ENCODE measurements around the gene RETN. TPM values are rescaled to one million over a fixed set of nuclear protein-coding genes. Genes with fewer than 3 reads are reported as not detected.
"Not testable (repeated sequence)": the region's sequence is repeated elsewhere in the genome, so short reads cannot be mapped to it uniquely, and the experiment has no call there.

Gene RETN
- total and polyA plus RNA-seq, 8 donors, result 6.2 to 41.4 (median 9.6) TPM; not detected in 5

- peaks cover 0 to 65% (median 9%) of the 10 kb centered on the region in 3 donors for H3K27me3 ChIP-seq
- intact Hi-C loops (cut with DNase I; ENCODE audit: low total_unique reads), result no loop called here
- 94 to 96% (median 95%) methylated on average over 11 of the region's 11 CpGs for WGBS, 5 donors
Observed at GRCh38 chr19:7640803-7641202, 28.0 kb upstream of the RETN start.

GRCh38 chr19:7641290-7642276, 27.3 kb upstream of the RETN start:
- H3K4me1 ChIP-seq, result peaks cover 0 to 49% (median 23%) of the 10 kb centered on the region in 4 donors
- intact Hi-C loops (cut with DNase I; ENCODE audit: low total_unique reads), result no loop called here
- peaks cover 0 to 65% (median 9%) of the 10 kb centered on the region in 3 donors for H3K27me3 ChIP-seq
- 85 to 91% (median 88%) methylated on average over 40 to 43 of the region's 43 CpGs for WGBS, 5 donors
- no peak for TF ChIP-seq CTCF (IDR thresholded peaks at IDR 0.05)
- no peak for TF ChIP-seq POLR2A (IDR thresholded peaks at IDR 0.05)
- no peak for TF ChIP-seq EP300 (IDR thresholded peaks at IDR 0.05)
- TF ChIP-seq POLR2AphosphoS5 (IDR thresholded peaks at IDR 0.05), result no peak
- H3K4me3 ChIP-seq, result no peak overlapping the region
- no peaks in the 10 kb centered on the region for H3K9me3 ChIP-seq
- H3K36me3 ChIP-seq, result peaks cover 0 to 66% (median 38%) of the 10 kb centered on the region in 4 donors
- no peak overlapping the region for H3K27ac ChIP-seq
- DNase-seq, result no peak

More at GRCh38 chr19:7640803-7641202, 28.0 kb upstream of the RETN start:
- Histone ChIP-seq H3K4me3 (no peak overlapping the region), H3K4me1 (peaks cover 0 to 54% (median 28%) of the 10 kb centered on the region in 4 donors), H3K36me3 (peaks cover 0 to 59% (median 32%) of the 10 kb centered on the region in 4 donors), H3K9me3 (no peaks in the 10 kb centered on the region), H3K27ac (no peak overlapping the region)
- no peak for TF ChIP-seq POLR2AphosphoS5 (IDR thresholded peaks at IDR 0.05)
- no peak for TF ChIP-seq CTCF (IDR thresholded peaks at IDR 0.05)
- no peak for TF ChIP-seq POLR2A (IDR thresholded peaks at IDR 0.05)
- TF ChIP-seq EP300 (IDR thresholded peaks at IDR 0.05), result no peak
- DNase-seq, result no peak

- TF ChIP-seq POLR2AphosphoS5 (IDR thresholded peaks at IDR 0.05), result no peak
- TF ChIP-seq CTCF (IDR thresholded peaks at IDR 0.05), result no peak
- TF ChIP-seq EP300 (IDR thresholded peaks at IDR 0.05), result no peak
- no peak for TF ChIP-seq POLR2A (IDR thresholded peaks at IDR 0.05)
- H3K4me1 ChIP-seq, result peaks cover 0 to 45% (median 20%) of the 10 kb centered on the region in 4 donors
- H3K4me3 ChIP-seq, result no peak overlapping the region
- peaks cover 0 to 75% (median 47%) of the 10 kb centered on the region in 4 donors for H3K36me3 ChIP-seq
- H3K9me3 ChIP-seq, result no peaks in the 10 kb centered on the region
- intact Hi-C loops (cut with DNase I; ENCODE audit: low total_unique reads), result no loop called here
- WGBS, 5 donors, result 88 to 95% (median 92%) methylated on average over 25 to 27 of the region's 27 CpGs
- H3K27ac ChIP-seq, result no peak overlapping the region
- H3K27me3 ChIP-seq, result peaks cover 0 to 63% (median 2%) of the 10 kb centered on the region in 3 donors
- DNase-seq, result no peak
Observed at GRCh38 chr19:7642295-7643030, 26.4 kb upstream of the RETN start.

GRCh38 chr19:7643031-7643415, 25.8 kb upstream of the RETN start:
- intact Hi-C loops (cut with DNase I; ENCODE audit: low total_unique reads), result no loop called here
- no peak for TF ChIP-seq POLR2AphosphoS5 (IDR thresholded peaks at IDR 0.05)
- no peaks in the 10 kb centered on the region for H3K9me3 ChIP-seq
- H3K4me3 ChIP-seq, result no peak overlapping the region
- peaks cover 0 to 57% (median 0%) of the 10 kb centered on the region in 3 donors for H3K27me3 ChIP-seq
- no peak for DNase-seq
- H3K36me3 ChIP-seq, result peaks cover 0 to 78% (median 50%) of the 10 kb centered on the region in 4 donors
- H3K4me1 ChIP-seq, result peaks cover 0 to 39% (median 15%) of the 10 kb centered on the region in 4 donors
- H3K27ac ChIP-seq, result no peak overlapping the region
- 94 to 96% (median 95%) methylated on average over 8 of the region's 8 CpGs for WGBS, 5 donors

- Histone ChIP-seq H3K27me3 (peaks cover 0 to 48% (median 0%) of the 10 kb centered on the region in 3 donors), H3K36me3 (peaks cover 0 to 71% (median 50%) of the 10 kb centered on the region in 4 donors), H3K4me1 (peaks cover 0 to 31% (median 7%) of the 10 kb centered on the region in 4 donors)
- peak; percentile 44 to 49 for DNase-seq
- H3K27ac ChIP-seq; H3K4me3 ChIP-seq; intact Hi-C loops (cut with DNase I; ENCODE audit: low total_unique reads); H3K9me3 ChIP-seq: not testable (repeated sequence)
- WGBS, 5 donors, result 46 to 82% (median 71%) methylated on average over 9 to 10 of the region's 10 CpGs
Observed at GRCh38 chr19:7643629-7644549, 25.0 kb upstream of the RETN start.
